Small intestine (tissue), 7 donors: Measurements from ENCODE around the gene GRK4. TPM values are rescaled to one million over a fixed set of nuclear protein-coding genes. Genes with fewer than 3 reads are reported as not detected.
"Not testable (repeated sequence)": the region's sequence is repeated elsewhere in the genome, so short reads cannot be mapped to it uniquely, and the experiment has no call there.

ENCODE experiments used
- DNase-seq, 2 donors: peaks; one replicate each; pipeline versions ENCODE4 v3.0.0 to v3.0.0-alpha.2; 2013
- FAIRE-seq: peaks from 2 replicates; lab custom pipeline; 2012; peaks lifted over from hg19 to GRCh38; lab: Jason Lieb, UNC
- H3K27ac ChIP-seq, 3 donors: one replicate each; pipeline ENCODE4 v1.5.1; 2013; ENCODE audit warnings: low read length in 2 of 3, mild to moderate bottlenecking in 2 of 3, control low read depth in 1 of 3, inconsistent platforms in 1 of 3, low read depth in 1 of 3, moderate library complexity in 1 of 3
- H3K27me3 ChIP-seq, 3 donors: one replicate each; pipeline ENCODE4 v1.6.1; 2013; ENCODE audit warnings: low read length in 3 of 3, inconsistent platforms in 1 of 3; ENCODE audit not compliant: control insufficient read depth in 3 of 3, insufficient read depth in 3 of 3
- H3K36me3 ChIP-seq, 3 donors: one replicate each; pipeline ENCODE4 v1.6.1; 2013; ENCODE audit warnings: low read length in 3 of 3, inconsistent platforms in 1 of 3, low read depth in 1 of 3, mild to moderate bottlenecking in 1 of 3, moderate library complexity in 1 of 3; ENCODE audit not compliant: control insufficient read depth in 3 of 3, insufficient read depth in 2 of 3
- H3K4me1 ChIP-seq, 3 donors: one replicate each; pipeline ENCODE4 v1.6.1; 2013; ENCODE audit warnings: low read length in 2 of 3, inconsistent platforms in 1 of 3, low read depth in 1 of 3, mild to moderate bottlenecking in 1 of 3, moderate library complexity in 1 of 3; ENCODE audit not compliant: control insufficient read depth in 3 of 3, insufficient read depth in 2 of 3
- H3K4me3 ChIP-seq, 3 donors: one replicate each; pipeline ENCODE4 v1.5.1; 2013; ENCODE audit warnings: low read length in 3 of 3, control low read depth in 1 of 3, inconsistent platforms in 1 of 3, low read depth in 1 of 3, mild to moderate bottlenecking in 1 of 3, moderate library complexity in 1 of 3
- H3K9me3 ChIP-seq, 2 donors: one replicate each; pipeline ENCODE4 v1.6.1; 2013; ENCODE audit warnings: low read depth in 1 of 2, low read length in 1 of 2; ENCODE audit not compliant: control insufficient read depth in 2 of 2, insufficient read depth in 1 of 2
- WGBS, 3 donors: extraction: QIAGEN DNeasy Blood & Tissue Kit; methylation state at CpG; one replicate each; pipeline ENCODE4 v1.1.7; 2013; 5-methylcytosine and 5-hydroxymethylcytosine counted together
- polyA plus RNA-seq, 4 donors: library from polyadenylated mRNA; stranded (reverse) in 3 of 4; unstranded in 1 of 4; fragments of 200-250 nt in 3 of 4; fragments of 120-200 nt in 1 of 4; gene quantifications; one replicate each; pipeline versions ENCODE4 v1.2.1 to v1.2.3, GENCODE V29; 2013
- donor health status: healthy with polysubstance abuse.
- donor health status: control.
- donor health status: control.
- donor health status: Bipolar disorder and iron deficiency.
- donor health status: healthy.

Gene GRK4
- polyA plus RNA-seq, 4 donors: 1.1 to 3.8 (median 2.3) TPM

GRCh38 chr4:2971275-2971674, 7.9 kb downstream of the GRK4 start:
- H3K9me3 ChIP-seq: no peaks in the 10 kb centered on the region
- H3K27me3 ChIP-seq: no peaks in the 10 kb centered on the region
- WGBS, 3 donors: 86 to 90% (median 88%) methylated on average over 3 of the region's 3 CpGs
- FAIRE-seq (no peak), DNase-seq (no peak)
- H3K27ac ChIP-seq: no peak overlapping the region
- no peaks in the 10 kb centered on the region for H3K4me1 ChIP-seq
- peaks cover 0 to 2% (median 0%) of the 10 kb centered on the region in 3 donors for H3K36me3 ChIP-seq
- H3K4me3 ChIP-seq: no peak overlapping the region

- H3K4me1 ChIP-seq: no peaks in the 10 kb centered on the region
- DNase-seq (no peak), FAIRE-seq (no peak)
- H3K9me3 ChIP-seq: peaks cover 0 to 22% of the 10 kb centered on the region in 2 donors
- WGBS, 3 donors: 81 to 83% (median 82%) methylated on average over 14 of the region's 14 CpGs
- H3K27me3 ChIP-seq: no peaks in the 10 kb centered on the region
- no peaks in the 10 kb centered on the region for H3K36me3 ChIP-seq
- no peak overlapping the region for H3K4me3 ChIP-seq
- H3K27ac ChIP-seq: no peak overlapping the region
These were observed 14.1 kb downstream of the GRK4 start for GRCh38 chr4:2977211-2978088.

DNA sequence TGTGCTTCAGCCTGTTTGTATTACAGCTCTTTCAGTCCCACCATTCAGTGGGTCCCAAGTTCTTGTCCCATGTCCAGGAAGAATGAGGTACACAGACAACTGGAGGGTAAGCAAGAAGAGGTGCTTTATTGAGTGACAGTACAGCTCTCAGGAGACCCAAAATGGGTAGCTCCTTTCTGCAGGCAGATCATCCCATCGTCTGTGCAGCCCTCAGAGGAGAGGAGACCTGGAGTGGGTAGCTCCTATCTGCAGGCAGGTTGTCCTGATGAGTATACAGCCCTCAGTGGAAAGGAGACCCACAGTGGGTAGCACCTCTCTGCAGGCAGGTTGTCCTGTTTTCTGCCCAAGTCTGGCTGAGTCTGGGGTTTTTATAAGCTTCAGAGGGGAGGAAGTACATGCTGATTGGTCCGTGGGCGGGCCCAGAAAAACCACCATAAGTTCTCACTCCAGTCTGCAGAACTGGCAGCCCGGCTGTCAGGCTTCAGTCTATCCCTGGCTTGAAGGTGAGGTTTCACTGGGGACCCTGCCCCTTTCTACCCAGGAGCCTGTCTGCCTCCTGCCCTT, 18.0 kb downstream of the GRK4 start:
- DNase-seq (no peak), FAIRE-seq (no peak)
- Histone ChIP-seq H3K9me3 (peaks cover 0 to 22% of the 10 kb centered on the region in 2 donors), H3K27ac (no peak overlapping the region), H3K4me3 (no peak overlapping the region), H3K4me1 (no peaks in the 10 kb centered on the region), H3K36me3 (no peaks in the 10 kb centered on the region), H3K27me3 (no peaks in the 10 kb centered on the region)
- WGBS, 3 donors: 79 to 86% (median 80%) methylated on average over 4 of the region's 4 CpGs

DNA sequence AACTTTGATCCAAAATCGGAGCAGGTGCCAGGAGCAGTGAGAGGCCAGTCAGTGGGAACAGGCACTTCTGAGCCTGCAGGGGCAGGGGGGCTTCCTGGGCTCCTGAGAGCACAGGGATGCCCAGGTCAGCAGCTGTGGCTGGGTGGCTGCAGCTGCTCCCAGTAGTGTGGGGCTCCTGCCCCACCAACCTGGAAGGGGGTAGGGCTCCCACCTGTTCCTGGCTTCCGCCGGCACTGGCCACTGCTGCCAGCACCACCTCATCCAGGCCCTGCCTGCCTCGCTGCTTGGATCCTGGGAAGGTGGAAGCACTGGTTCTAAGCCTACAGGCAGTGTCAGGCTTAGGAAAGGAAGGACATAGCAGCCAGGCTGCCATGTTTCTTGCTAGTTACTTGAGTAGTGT, 18.6 kb downstream of the GRK4 start:
- no peaks in the 10 kb centered on the region for H3K36me3 ChIP-seq
- no peaks in the 10 kb centered on the region for H3K27me3 ChIP-seq
- WGBS, 3 donors: 75 to 81% (median 78%) methylated on average over 3 to 4 of the region's 4 CpGs
- no peaks in the 10 kb centered on the region for H3K4me1 ChIP-seq
- DNase-seq (no peak), FAIRE-seq (no peak)
- no peak overlapping the region for H3K27ac ChIP-seq
- H3K4me3 ChIP-seq: no peak overlapping the region
- H3K9me3 ChIP-seq: peaks cover 0 to 22% of the 10 kb centered on the region in 2 donors

DNA sequence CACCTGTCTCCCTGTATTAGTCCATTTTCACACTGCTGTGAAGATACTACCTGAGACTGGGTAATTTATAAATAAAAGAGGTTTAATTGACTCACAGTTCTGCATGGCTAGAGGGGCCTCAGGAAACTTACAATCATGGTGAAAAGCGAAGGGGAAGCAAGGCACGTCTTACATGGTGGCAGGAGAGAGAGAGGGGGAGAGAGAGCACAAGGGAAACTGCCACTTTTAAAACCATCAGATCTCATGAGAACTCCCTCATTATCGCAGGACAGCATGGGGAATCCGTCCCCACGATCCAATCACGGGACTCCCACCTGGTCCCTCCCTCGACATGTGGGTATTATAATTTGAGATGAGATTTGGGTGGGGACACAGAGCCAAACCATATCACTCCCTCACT, 20.3 kb downstream of the GRK4 start:
- 84 to 91% (median 84%) methylated on average over 7 of the region's 7 CpGs for WGBS, 3 donors
- H3K9me3 ChIP-seq: peaks cover 0 to 22% of the 10 kb centered on the region in 2 donors
- H3K4me1 ChIP-seq, H3K27me3 ChIP-seq, H3K27ac ChIP-seq, DNase-seq, H3K4me3 ChIP-seq, H3K36me3 ChIP-seq, FAIRE-seq: not testable (repeated sequence)

GRCh38 chr4:2991243-2991642, 27.9 kb downstream of the GRK4 start:
- Histone ChIP-seq H3K27me3 (no peaks in the 10 kb centered on the region), H3K9me3 (no peaks in the 10 kb centered on the region), H3K4me3 (no peak overlapping the region), H3K27ac (no peak overlapping the region), H3K36me3 (no peaks in the 10 kb centered on the region), H3K4me1 (no peaks in the 10 kb centered on the region)
- 67 to 93% (median 89%) methylated on average over 4 of the region's 4 CpGs for WGBS, 3 donors
- FAIRE-seq: no peak
- DNase-seq: no peak

DNA sequence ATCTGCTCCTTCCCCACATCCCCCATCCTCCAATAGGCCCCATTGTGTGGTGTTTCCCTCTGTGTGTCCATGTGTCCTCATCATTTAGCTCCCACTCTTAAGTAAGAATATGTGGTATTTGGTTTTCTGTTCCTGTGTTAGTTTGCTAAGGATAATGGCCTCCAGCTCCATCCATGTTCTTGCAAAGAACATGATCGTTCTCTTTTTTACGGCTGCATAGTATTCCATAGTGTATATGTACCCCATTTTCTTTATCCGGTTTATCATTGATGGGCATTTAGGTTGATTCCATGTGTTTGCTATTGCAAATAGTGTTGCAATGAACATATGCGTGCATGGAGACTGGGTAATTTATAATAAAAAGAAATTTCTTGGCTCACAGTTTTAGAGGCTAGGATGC, 31.5 kb downstream of the GRK4 start:
- no peaks in the 10 kb centered on the region for H3K27me3 ChIP-seq
- peaks cover 0 to 2% (median 0%) of the 10 kb centered on the region in 3 donors for H3K4me1 ChIP-seq
- no peak overlapping the region for H3K4me3 ChIP-seq
- DNase-seq: no peak
- WGBS, 3 donors: 97 to 99% (median 98%) methylated on average over 4 of the region's 4 CpGs
- no peaks in the 10 kb centered on the region for H3K9me3 ChIP-seq
- FAIRE-seq: no peak
- no peak overlapping the region for H3K27ac ChIP-seq
- H3K36me3 ChIP-seq: no peaks in the 10 kb centered on the region

DNA sequence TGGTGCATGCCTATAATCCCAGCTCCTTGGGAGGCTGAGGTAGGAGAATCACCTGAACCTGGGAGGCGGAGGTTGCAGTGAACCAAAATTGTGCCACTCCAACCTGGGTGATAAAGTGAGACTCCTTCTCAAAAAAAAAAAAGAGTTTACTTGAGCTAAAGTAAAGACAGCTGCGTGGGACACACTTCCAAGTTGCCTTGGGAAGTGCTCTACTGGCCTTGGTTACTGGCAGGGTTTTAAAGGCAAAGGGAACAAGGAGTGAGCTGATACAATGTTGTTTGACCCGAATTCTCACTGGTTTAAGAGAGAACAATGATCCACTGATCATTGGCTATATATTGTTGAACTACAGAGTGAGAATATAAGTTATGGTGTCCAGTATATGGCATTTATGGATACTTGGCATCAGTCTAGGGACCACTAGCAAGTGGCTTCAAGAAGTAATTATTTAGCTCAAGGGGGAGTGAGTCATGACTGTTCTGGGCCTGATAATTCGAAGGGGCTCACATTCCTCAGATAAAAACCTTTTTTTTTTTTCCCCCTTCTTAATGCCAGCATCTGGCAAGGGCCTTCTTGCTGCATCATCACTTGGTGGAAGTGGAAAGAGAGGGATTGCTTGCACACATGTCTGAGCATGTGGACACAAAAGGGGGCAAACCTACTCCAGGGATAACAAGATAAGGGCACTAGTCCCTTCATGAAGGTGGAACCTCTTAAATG, 32.3 kb downstream of the GRK4 start:
- FAIRE-seq: no peak
- no peak for DNase-seq
- Histone ChIP-seq H3K4me3 (no peak overlapping the region), H3K4me1 (peaks cover 0 to 2% (median 0%) of the 10 kb centered on the region in 3 donors), H3K9me3 (no peaks in the 10 kb centered on the region), H3K27me3 (no peaks in the 10 kb centered on the region), H3K27ac (no peak overlapping the region), H3K36me3 (no peaks in the 10 kb centered on the region)
- 69 to 83% (median 73%) methylated on average over 4 of the region's 4 CpGs for WGBS, 3 donors
